Endothelial cell of umbilical vein (primary cell): ENCODE measurements around the gene SERGEF. TPM values are rescaled to one million over a fixed set of nuclear protein-coding genes. Genes with fewer than 3 reads are reported as not detected.

Experiments
- BruUV-seq: library from RNA; stranded (reverse); fragments of 400-500 nt; replicated peaks from 2 replicates; lab custom pipeline; 2021; lab: Mats Ljungman, UMichigan
- CTCF ChIA-PET: fragments of 300-600, 350-600 bp; sonication (Branson Sonifier 250); formaldehyde crosslinking; loops from one replicate; lab custom pipeline; 2021; ENCODE audit warnings: antibody characterized with exemption, inconsistent platforms; lab: Charles Lee
- POLR2A ChIA-PET: fragments of 300-600, 350-600 bp; sonication (Branson Sonifier 250); formaldehyde crosslinking; loops from one replicate; lab custom pipeline; 2021; ENCODE audit warnings: antibody characterized with exemption, inconsistent platforms; lab: Charles Lee
- DNase-seq: peaks from one replicate; pipeline ENCODE4 v3.0.0-alpha.2; 2011; ENCODE audit warnings: low read depth, low spot score
- FAIRE-seq: peaks from 2 replicates; lab custom pipeline; 2011; peaks lifted over from hg19 to GRCh38; lab: Jason Lieb, UNC
- H2AFZ ChIP-seq: 2 replicates; pipeline ENCODE4 v1.6.0; 2012; ENCODE audit warnings: low read depth, low read length, control low read depth, inconsistent platforms
- H3K27ac ChIP-seq: 2 replicates; pipeline ENCODE4 v1.5.1; 2011; ENCODE audit warnings: low read depth, mild to moderate bottlenecking, control low read depth, low read length, moderate library complexity; ENCODE audit not compliant: insufficient read depth
- H3K27me3 ChIP-seq, 2 experiments: 2 replicates each; pipeline versions ENCODE4 v1.6.0 to v1.6.1; 2011; ENCODE audit warnings: low read length in 2 of 2, mixed read lengths in 1 of 2; ENCODE audit not compliant: control insufficient read depth in 2 of 2, insufficient read depth in 2 of 2
- H3K36me3 ChIP-seq, 2 experiments: 2 replicates in 1 of 2; 3 replicates in 1 of 2; pipeline ENCODE4 v1.5.1; 2011; ENCODE audit warnings: low read length in 2 of 2, mild to moderate bottlenecking in 1 of 2, moderate library complexity in 1 of 2; ENCODE audit not compliant: control insufficient read depth in 2 of 2, insufficient read depth in 2 of 2; ENCODE audit errors: extremely low read depth in 1 of 2
- H3K4me1 ChIP-seq: 3 replicates; pipeline ENCODE4 v1.5.1; 2011; ENCODE audit warnings: mild to moderate bottlenecking, low read length; ENCODE audit not compliant: control insufficient read depth, insufficient read depth; ENCODE audit errors: extremely low read depth
- H3K4me2 ChIP-seq: 2 replicates; pipeline ENCODE4 v1.6.1; 2011; ENCODE audit warnings: low read length, control low read depth, mixed read lengths; ENCODE audit not compliant: insufficient read depth
- H3K4me3 ChIP-seq, 3 experiments: fragments of 200-600 bp in 1 of 3; sonication (generic), shearing (Covaris generic) in 1 of 3; replicated peaks in 1 of 3; 2 replicates each; pipeline ENCODE4 v1.5.1; 2011 to 2016; ENCODE audit warnings: control low read depth in 3 of 3, low read length in 3 of 3, mild to moderate bottlenecking in 2 of 3, inconsistent platforms in 1 of 3, low read depth in 1 of 3, moderate library complexity in 1 of 3; ENCODE audit not compliant: insufficient read depth in 1 of 3
- H3K79me2 ChIP-seq: 2 replicates; pipeline ENCODE4 v1.6.0; 2012; ENCODE audit warnings: low read length, inconsistent platforms; ENCODE audit not compliant: control insufficient read depth, insufficient read depth
- H3K9ac ChIP-seq: replicated peaks from 2 replicates; pipeline ENCODE3; 2011; ENCODE audit warnings: low read length, control low read depth; ENCODE audit not compliant: insufficient read depth; ENCODE audit errors: extremely low read depth
- H3K9me1 ChIP-seq: replicated peaks from 3 replicates; pipeline ENCODE4 v1.6.0; 2011; ENCODE audit warnings: mild to moderate bottlenecking, low read length; ENCODE audit not compliant: control insufficient read depth, insufficient read depth; ENCODE audit errors: extremely low read depth
- H3K9me3 ChIP-seq: replicated peaks from 2 replicates; pipeline ENCODE4 v1.5.1; 2012; ENCODE audit warnings: low read length, inconsistent platforms; ENCODE audit not compliant: control insufficient read depth, insufficient read depth
- H4K20me1 ChIP-seq: replicated peaks from 2 replicates; pipeline ENCODE3; 2011; ENCODE audit warnings: mild to moderate bottlenecking, low read length; ENCODE audit not compliant: control insufficient read depth, insufficient read depth; ENCODE audit errors: extremely low read depth
- CTCF ChIP-seq, 2 donors: IDR thresholded peaks; 1 replicate in 1 of 2; 2 replicates in 1 of 2; pipeline ENCODE4 v1.5.1; 2011; ENCODE audit warnings: low read length in 2 of 2, mild to moderate bottlenecking in 2 of 2, moderate library complexity in 2 of 2, control low read depth in 1 of 2, inconsistent platforms in 1 of 2, low read depth in 1 of 2; ENCODE audit not compliant: insufficient read depth in 1 of 2; ENCODE audit errors: extremely low read depth in 1 of 2
- EZH2 ChIP-seq: IDR thresholded peaks from 2 replicates; pipeline ENCODE4 v1.6.1; 2012; ENCODE audit warnings: borderline replicate concordance, low read depth, mild to moderate bottlenecking, moderate library complexity, low read length, inconsistent platforms; ENCODE audit not compliant: severe bottlenecking
- FOS ChIP-seq: IDR thresholded peaks from 2 replicates; pipeline ENCODE4 v1.6.1; 2011; ENCODE audit warnings: mild to moderate bottlenecking, low read length, moderate library complexity, borderline replicate concordance; ENCODE audit not compliant: insufficient read depth
- GATA2 ChIP-seq: IDR thresholded peaks from 2 replicates; pipeline ENCODE4 v1.7.0; 2011; ENCODE audit warnings: low read depth, mild to moderate bottlenecking, moderate library complexity, mixed read lengths, low read length; ENCODE audit not compliant: insufficient read length, insufficient read depth
- JUN ChIP-seq: IDR thresholded peaks from 2 replicates; pipeline ENCODE4 v1.6.1; 2011; ENCODE audit warnings: borderline replicate concordance, low read depth; ENCODE audit not compliant: insufficient read length, insufficient read depth
- MYC ChIP-seq: IDR thresholded peaks from one replicate; pipeline ENCODE4 v1.6.1; 2011; ENCODE audit warnings: mild to moderate bottlenecking, low read depth, low read length
- POLR2A ChIP-seq: IDR thresholded peaks from 2 replicates; pipeline ENCODE4 v1.6.1; 2012; ENCODE audit warnings: low read depth, mild to moderate bottlenecking, control low read depth, low read length
- POLR2AphosphoS5 ChIP-seq: IDR thresholded peaks from 2 replicates; pipeline ENCODE4 v1.6.1; 2012; ENCODE audit warnings: low read depth, mild to moderate bottlenecking, control low read depth, low read length, moderate library complexity; ENCODE audit not compliant: insufficient read depth
- dilution Hi-C: fragments of 300-500 bp; cut with MboI; formaldehyde crosslinking; loops from one replicate; pipeline ENCODE4 v1.15.0; 2019; ENCODE audit warnings: low sequenced_read_pairs; ENCODE audit not compliant: extremely low pct_ligation_motif_present
- intact Hi-C: fragments of 100-400 bp; cut with micrococcal nuclease; formaldehyde crosslinking; loops from one replicate; pipeline ENCODE4 v1.10.0; 2022
- polyA plus RNA-seq, 4 experiments: library from polyadenylated mRNA; depleted of rRNA in 3 of 4; stranded (reverse) in 3 of 4; unstranded in 1 of 4; fragments of >200 nt; gene quantifications; 2 replicates each; pipeline versions ENCODE4 v1.2.1 to v1.2.3, GENCODE V29; 2011 to 2012; ENCODE audit warnings: missing spikeins in 1 of 4
- total RNA-seq: library from RNA; stranded (reverse); gene quantifications from 2 replicates; pipeline ENCODE4 v1.2.3, GENCODE V29; 2021

SERGEF gene
- total and polyA plus RNA-seq, 2 donors (not counting 3 experiments of a cell fraction or from before 2014, with no cell fraction given) = 8.7 to 16.7 TPM

GRCh38 chr11:17865765-17866428 lies 146.9 kb downstream of the SERGEF start:
- no peaks in the 10 kb centered on the region for H3K9me3 ChIP-seq
- no peaks in the 10 kb centered on the region for H3K4me1 ChIP-seq
- DNase-seq = no peak
- POLR2A ChIA-PET = no interaction called here
- H4K20me1 ChIP-seq = no peaks in the 10 kb centered on the region
- H3K79me2 ChIP-seq = no peaks in the 10 kb centered on the region
- no peak overlapping the region for H3K4me3 ChIP-seq
- H3K4me2 ChIP-seq = no peak overlapping the region
- no peak overlapping the region for H2AFZ ChIP-seq
- H3K27ac ChIP-seq = no peak overlapping the region
- FAIRE-seq = no peak
- CTCF ChIA-PET = interaction anchor here (0.8 to 2.1 kb wide), 7 partner anchors 9 to 267 kb away, joined by 3 to 17 read pairs (median 4); no protein-coding TSS in a partner anchor
- intact Hi-C loops = no loop called here
- no peak overlapping the region for H3K9ac ChIP-seq
- H3K9me1 ChIP-seq = no peaks in the 10 kb centered on the region
- TF ChIP-seq MYC (no peak), POLR2AphosphoS5 (no peak), FOS (no peak)
- BruUV-seq = no TSS peak
- no peaks in the 10 kb centered on the region for H3K27me3 ChIP-seq
- H3K36me3 ChIP-seq = no peaks in the 10 kb centered on the region
- dilution Hi-C loops = no loop called here

- H3K79me2 ChIP-seq = no peaks in the 10 kb centered on the region
- ChIA-PET CTCF (interaction anchor here (1.5 to 2.1 kb wide), 4 partner anchors 10 to 266 kb away, joined by 4 to 17 read pairs (median 6); no protein-coding TSS in a partner anchor), POLR2A (no interaction called here)
- BruUV-seq = no TSS peak
- H3K27me3 ChIP-seq = no peaks in the 10 kb centered on the region
- dilution Hi-C loops (no loop called here), intact Hi-C loops (no loop called here)
- H3K27ac ChIP-seq = no peak overlapping the region
- no peaks in the 10 kb centered on the region for H3K9me3 ChIP-seq
- H3K9ac ChIP-seq = no peak overlapping the region
- H3K4me1 ChIP-seq = no peaks in the 10 kb centered on the region
- no peaks in the 10 kb centered on the region for H4K20me1 ChIP-seq
- peak; percentile 31 for FAIRE-seq
- H3K36me3 ChIP-seq = no peaks in the 10 kb centered on the region
- H3K9me1 ChIP-seq = no peaks in the 10 kb centered on the region
- TF ChIP-seq POLR2A (no peak), CTCF (IDR thresholded peaks at IDR 0.05; ENCODE audit: extremely low read depth in 1 of 2, insufficient read depth in 1 of 2, low read depth in 1 of 2, low read length in 2 of 2) (peak; percentile 26 to 36), EZH2 (no peak), JUN (no peak), MYC (no peak), GATA2 (no peak), POLR2AphosphoS5 (no peak)
- no peak overlapping the region for H3K4me3 ChIP-seq
- H2AFZ ChIP-seq = no peak overlapping the region
- peak; percentile 1 for DNase-seq
- H3K4me2 ChIP-seq = no peak overlapping the region
These were observed 148.3 kb downstream of the SERGEF start for GRCh38 chr11:17864478-17864941.
